GM12801 (cell line): ENCODE results near the gene FAM107B.

Experiments used
- TF ChIP-seq, protein P1 (sequence below): IDR thresholded peaks from one replicate; pipeline ENCODE4 v1.5.1; 2011; ENCODE audit warnings: control low read depth; ENCODE audit not compliant: insufficient read length; ENCODE audit errors: extremely low read depth

The FAM107B gene

DNA sequence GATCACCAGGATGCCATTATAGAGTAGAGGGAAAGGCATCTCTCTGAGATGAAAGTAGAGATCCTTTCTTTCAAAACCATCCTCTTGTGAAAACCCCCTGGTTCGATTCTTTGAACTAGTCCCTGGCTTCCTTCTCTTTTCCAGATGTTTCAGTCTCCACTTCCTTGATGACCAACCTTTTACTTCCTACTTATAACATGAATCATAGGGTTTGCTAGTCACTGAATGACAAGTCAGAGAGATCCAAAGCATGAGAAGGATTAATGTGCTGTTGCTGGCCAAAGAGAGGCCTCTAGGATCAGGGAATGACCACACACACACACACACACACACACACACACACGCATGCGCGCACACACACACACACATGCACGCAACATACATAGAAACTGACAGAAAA, 282.9 kb downstream of the FAM107B start:
- TF ChIP-seq, protein P1, sequence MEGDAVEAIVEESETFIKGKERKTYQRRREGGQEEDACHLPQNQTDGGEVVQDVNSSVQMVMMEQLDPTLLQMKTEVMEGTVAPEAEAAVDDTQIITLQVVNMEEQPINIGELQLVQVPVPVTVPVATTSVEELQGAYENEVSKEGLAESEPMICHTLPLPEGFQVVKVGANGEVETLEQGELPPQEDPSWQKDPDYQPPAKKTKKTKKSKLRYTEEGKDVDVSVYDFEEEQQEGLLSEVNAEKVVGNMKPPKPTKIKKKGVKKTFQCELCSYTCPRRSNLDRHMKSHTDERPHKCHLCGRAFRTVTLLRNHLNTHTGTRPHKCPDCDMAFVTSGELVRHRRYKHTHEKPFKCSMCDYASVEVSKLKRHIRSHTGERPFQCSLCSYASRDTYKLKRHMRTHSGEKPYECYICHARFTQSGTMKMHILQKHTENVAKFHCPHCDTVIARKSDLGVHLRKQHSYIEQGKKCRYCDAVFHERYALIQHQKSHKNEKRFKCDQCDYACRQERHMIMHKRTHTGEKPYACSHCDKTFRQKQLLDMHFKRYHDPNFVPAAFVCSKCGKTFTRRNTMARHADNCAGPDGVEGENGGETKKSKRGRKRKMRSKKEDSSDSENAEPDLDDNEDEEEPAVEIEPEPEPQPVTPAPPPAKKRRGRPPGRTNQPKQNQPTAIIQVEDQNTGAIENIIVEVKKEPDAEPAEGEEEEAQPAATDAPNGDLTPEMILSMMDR, result no peak

DNA sequence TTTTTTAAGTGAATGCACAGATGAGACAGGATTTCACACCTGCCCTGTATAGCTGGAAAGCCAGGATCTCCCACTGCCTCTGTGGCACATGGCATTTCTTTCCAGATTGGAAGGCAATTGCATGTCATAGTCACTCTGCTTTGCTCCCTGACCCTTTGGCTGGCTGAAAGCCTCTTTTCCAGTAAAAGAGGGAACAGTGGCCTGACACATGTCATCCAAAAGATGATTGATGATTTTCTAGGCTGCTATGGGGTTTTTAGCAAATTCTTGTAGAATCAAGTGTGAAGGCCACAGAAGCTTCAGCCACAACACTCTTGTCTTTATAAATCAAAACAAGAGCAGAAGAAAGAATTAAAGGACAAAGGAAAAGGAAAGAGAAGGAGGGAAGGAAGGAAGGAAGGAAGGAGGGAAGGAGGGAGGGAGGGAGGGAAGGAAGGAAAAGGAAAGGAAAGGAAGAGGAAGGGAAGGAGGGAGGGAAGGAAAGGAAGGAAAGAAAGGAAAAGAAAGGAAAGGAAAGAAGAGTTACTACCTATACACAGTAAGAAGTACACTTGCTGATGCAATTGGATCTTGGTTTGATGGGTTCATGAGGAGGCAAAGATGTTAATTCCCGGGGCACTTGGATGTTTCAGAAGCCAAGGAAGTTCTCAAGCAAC, 285.0 kb downstream of the FAM107B start:
- TF ChIP-seq, protein P1, result no peak

GRCh38 chr10:14487488-14487883, 287.2 kb downstream of the FAM107B start:
- TF ChIP-seq, protein P1, result no peak

- TF ChIP-seq, protein P1, result no peak
These were observed 287.8 kb downstream of the FAM107B start for GRCh38 chr10:14486777-14487487.

DNA sequence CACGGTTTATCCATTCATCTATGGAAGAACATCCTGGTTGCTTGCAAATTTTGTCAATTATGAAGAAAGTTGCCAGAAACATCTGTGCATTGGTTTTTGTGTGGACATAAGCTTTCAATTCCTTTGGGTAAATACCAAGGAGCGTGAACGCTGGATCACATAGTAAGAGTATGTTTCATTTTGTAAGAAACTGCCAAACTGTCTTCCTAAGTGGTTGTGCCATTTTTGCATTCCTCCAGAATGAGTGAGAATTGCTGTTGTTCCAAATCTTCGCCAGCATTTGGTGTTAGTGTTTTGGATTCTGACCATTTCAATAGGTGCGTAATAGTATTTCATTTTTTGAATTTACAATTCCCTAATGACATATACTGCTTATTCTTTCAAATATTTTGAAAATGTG, 288.7 kb downstream of the FAM107B start:
- TF ChIP-seq, protein P1, result no peak

DNA sequence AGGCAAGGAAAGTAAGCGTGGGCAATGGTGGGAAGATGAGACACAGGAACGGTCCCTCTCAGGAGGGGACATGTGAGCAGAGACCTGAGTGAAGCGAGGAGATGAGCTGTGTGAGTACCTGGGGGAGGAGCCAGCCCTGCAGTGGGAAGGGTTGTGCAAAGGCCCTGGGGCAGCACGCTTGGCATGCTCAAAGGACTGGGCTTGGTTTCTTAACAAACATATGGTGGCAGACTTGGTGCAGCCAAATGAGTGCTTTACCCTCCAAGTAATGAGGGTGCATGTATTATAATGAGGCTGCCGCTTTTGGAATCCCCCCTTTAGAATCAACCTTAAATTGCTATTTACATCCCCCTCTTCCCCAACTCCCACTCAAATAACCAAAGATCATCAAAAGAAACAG, 291.3 kb downstream of the FAM107B start:
- TF ChIP-seq, protein P1, result no peak

DNA sequence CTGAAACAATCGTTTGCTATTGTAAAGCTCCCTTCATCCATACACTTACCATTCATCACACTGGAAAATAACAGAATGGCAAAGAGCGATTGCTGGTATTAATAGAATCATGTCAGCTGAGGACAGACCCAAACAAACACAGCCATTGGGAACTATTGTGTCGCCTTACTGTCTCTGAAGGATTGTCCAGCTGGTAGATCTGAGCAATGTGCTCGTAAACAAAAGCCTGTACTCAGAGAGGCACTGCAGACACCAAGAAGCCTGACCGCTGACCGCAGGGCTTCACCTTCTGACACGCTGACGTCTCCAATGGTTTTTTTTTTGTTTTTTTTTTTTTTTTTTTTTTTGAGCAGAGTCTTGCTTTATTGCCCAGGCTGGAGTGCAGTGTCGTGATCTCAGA, 292.9 kb downstream of the FAM107B start:
- TF ChIP-seq, protein P1, result no peak
